Omental fat pad (tissue), 4 donors: ENCODE results near the gene ADSS1. TPM values are rescaled to one million over a fixed set of nuclear protein-coding genes. Genes with fewer than 3 reads are reported as not detected.

ENCODE experiments used
- ATAC-seq: fragments of 150-250 bp; one replicate; pipeline ENCODE4 v1.9.1; 2016; ENCODE audit warnings: mild to moderate bottlenecking, moderate library complexity; ENCODE audit not compliant: low FRiP score
- DNase-seq: peaks from one replicate; pipeline ENCODE4 v3.0.0-alpha.2; 2019; ENCODE audit warnings: low spot score
- total RNA-seq, 4 donors: library from RNA; depleted of rRNA; stranded (reverse); fragments of >200 nt; gene quantifications; one replicate each; pipeline ENCODE4 v1.1.0, GENCODE V29; 2016
- TF ChIP-seq, protein P1 (sequence below), 3 donors: fragments of 450-650 bp; IDR thresholded peaks; one replicate each; pipeline ENCODE4 v1.5.1; 2016 to 2017; ENCODE audit warnings: antibody characterized with exemption in 3 of 3, mild to moderate bottlenecking in 3 of 3, moderate library complexity in 2 of 3

ADSS1 gene
- total RNA-seq, 4 donors from 2014 or later: 3.7 to 26.0 (median 5.6) TPM

GRCh38 chr14:104693482-104694431 is 30.3 kb upstream of the ADSS1 start:
- no peak for DNase-seq
- TF ChIP-seq, protein P1, sequence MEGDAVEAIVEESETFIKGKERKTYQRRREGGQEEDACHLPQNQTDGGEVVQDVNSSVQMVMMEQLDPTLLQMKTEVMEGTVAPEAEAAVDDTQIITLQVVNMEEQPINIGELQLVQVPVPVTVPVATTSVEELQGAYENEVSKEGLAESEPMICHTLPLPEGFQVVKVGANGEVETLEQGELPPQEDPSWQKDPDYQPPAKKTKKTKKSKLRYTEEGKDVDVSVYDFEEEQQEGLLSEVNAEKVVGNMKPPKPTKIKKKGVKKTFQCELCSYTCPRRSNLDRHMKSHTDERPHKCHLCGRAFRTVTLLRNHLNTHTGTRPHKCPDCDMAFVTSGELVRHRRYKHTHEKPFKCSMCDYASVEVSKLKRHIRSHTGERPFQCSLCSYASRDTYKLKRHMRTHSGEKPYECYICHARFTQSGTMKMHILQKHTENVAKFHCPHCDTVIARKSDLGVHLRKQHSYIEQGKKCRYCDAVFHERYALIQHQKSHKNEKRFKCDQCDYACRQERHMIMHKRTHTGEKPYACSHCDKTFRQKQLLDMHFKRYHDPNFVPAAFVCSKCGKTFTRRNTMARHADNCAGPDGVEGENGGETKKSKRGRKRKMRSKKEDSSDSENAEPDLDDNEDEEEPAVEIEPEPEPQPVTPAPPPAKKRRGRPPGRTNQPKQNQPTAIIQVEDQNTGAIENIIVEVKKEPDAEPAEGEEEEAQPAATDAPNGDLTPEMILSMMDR (IDR thresholded peaks at IDR 0.05): no peak
- no peak for ATAC-seq

GRCh38 chr14:104694475-104694950 is 29.5 kb upstream of the ADSS1 start:
- ATAC-seq: no peak
- no peak for DNase-seq
- TF ChIP-seq, protein P1 (IDR thresholded peaks at IDR 0.05): no peak

- DNase-seq: no peak
- ATAC-seq: no peak
- TF ChIP-seq, protein P1 (IDR thresholded peaks at IDR 0.05): no peak
These were observed 28.9 kb upstream of the ADSS1 start for GRCh38 chr14:104694991-104695659.

DNA sequence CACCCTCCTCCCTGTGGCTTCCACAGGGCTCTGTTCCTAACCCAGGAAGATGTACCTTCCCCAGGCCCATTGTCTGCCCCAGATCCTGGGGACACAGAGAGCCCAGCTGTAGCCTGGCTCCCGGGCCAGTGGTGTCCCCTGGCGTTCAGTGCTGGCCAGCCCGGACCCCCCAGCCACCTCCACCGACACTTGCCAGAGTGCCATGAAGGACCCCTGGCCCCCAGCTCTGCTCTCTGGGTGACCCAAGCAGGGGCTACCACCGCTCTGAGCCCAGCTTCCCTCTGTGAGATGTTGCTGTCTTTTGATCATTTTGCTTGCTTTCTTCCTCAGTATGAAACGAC is 28.4 kb upstream of the ADSS1 start:
- DNase-seq: no peak
- ATAC-seq: no peak
- TF ChIP-seq, protein P1 (IDR thresholded peaks at IDR 0.05): no peak

DNA sequence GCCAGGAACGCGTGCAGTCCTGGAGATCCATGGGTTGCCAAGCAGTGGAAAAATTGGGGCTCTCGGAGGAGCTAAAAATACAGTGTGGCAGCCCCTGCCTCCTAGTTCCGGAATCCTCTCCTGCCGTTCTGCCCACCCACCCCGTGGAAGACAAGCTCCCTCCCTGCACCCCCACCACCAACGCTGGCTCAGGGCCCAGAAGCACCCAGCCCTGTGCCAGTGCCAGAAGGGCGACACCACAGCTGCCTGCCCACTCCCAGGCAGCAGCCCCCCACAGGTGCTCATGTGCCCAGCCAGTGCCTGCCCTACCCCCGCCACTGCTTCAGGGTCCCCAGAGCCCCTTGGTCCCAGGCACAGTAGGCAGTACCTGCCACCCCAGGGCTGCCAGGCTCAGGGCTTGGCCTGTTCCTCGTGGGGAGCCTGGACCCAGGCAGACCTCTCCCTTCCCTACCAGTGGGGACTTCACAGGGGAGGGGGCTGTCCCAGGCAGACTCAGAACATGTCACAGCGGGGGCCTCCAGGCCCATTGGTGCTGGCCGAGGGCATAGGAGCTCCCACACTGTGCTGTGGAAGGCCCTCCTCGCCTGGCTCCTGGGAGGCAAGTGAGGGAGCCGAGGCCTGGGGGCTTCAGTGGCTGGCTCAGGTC is 27.2 kb upstream of the ADSS1 start:
- ATAC-seq (no peak), DNase-seq (no peak)
- TF ChIP-seq, protein P1 (IDR thresholded peaks at IDR 0.05): no peak

DNA sequence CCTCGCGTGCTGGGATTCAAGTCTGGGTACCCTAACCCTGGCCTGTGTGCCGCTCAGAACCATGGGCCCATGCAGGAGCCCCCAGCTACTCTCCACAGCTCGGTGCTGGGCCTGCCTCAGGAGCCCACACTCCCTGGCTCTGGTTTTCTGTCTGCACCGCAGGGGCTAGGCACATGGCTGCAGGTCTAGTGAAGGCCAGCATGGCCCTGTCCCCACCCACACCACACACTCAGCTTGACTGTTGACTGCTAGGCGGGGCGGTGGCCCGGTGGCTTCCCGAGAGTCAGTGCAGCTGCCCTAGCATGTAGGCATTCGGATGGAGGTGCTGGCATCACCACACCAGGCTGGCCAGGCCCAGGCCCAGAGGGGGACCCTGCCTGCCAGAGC is 26.7 kb upstream of the ADSS1 start:
- ATAC-seq (no peak), DNase-seq (no peak)
- TF ChIP-seq, protein P1 (IDR thresholded peaks at IDR 0.05): no peak
